ENCODE results near the gene ATRNL1. TPM values are rescaled to one million over a fixed set of nuclear protein-coding genes. Genes with fewer than 3 reads are reported as not detected.

Gene ATRNL1
- total RNA-seq, 1 experiment from 2014 or later = not detected

DNA sequence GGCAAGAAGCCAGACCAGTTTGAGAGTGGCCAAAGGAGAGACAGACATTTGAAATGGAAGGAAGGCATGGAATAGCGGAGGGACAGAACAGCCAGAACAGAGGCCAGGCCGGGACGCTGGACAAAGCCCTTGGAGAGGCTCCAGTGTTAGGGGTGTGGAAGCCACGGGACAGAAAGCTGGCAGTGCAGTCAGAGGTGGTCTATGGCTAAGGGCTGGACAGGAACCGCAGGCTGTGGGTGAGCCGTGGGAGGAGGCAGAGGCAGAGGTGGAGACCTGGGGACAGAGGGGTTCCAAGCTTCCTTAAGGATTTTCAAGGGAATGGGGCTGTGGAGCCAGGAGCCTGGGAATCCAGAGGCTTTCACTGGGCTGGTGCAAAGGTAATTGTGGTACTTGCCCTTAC is 878.8 kb downstream of the ATRNL1 start:
- H3K4me3 Mint-ChIP-seq (ENCODE audit: unreplicated experiment) = no peak overlapping the region
- peaks cover 12% of the 10 kb centered on the region for H3K9me3 Mint-ChIP-seq (ENCODE audit: unreplicated experiment)
- H3K4me1 Mint-ChIP-seq (ENCODE audit: insufficient read depth, unreplicated experiment) = no peaks in the 10 kb centered on the region
- CTCF ChIA-PET = interaction anchor here (0.6 to 0.8 kb wide), 2 partner anchors 118 to 172 kb away, joined by 3 to 4 read pairs; no protein-coding TSS in a partner anchor
- POLR2A ChIA-PET = no interaction called here
- DNase-seq (ENCODE audit: unreplicated experiment) = no peak
- H3K27me3 Mint-ChIP-seq (ENCODE audit: insufficient read depth, unreplicated experiment) = no peaks in the 10 kb centered on the region
- intact Hi-C loops (cut with micrococcal nuclease) = no loop called here
- H3K36me3 Mint-ChIP-seq (ENCODE audit: insufficient read depth, unreplicated experiment) = no peaks in the 10 kb centered on the region
- no TSS peak for BruUV-seq (replicated peaks)
- TF ChIP-seq, protein P1, sequence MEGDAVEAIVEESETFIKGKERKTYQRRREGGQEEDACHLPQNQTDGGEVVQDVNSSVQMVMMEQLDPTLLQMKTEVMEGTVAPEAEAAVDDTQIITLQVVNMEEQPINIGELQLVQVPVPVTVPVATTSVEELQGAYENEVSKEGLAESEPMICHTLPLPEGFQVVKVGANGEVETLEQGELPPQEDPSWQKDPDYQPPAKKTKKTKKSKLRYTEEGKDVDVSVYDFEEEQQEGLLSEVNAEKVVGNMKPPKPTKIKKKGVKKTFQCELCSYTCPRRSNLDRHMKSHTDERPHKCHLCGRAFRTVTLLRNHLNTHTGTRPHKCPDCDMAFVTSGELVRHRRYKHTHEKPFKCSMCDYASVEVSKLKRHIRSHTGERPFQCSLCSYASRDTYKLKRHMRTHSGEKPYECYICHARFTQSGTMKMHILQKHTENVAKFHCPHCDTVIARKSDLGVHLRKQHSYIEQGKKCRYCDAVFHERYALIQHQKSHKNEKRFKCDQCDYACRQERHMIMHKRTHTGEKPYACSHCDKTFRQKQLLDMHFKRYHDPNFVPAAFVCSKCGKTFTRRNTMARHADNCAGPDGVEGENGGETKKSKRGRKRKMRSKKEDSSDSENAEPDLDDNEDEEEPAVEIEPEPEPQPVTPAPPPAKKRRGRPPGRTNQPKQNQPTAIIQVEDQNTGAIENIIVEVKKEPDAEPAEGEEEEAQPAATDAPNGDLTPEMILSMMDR (IDR thresholded peaks at IDR 0.05; ENCODE audit: unreplicated experiment) = no peak
- H3K27ac Mint-ChIP-seq (ENCODE audit: low read depth, unreplicated experiment) = no peak overlapping the region

DNA sequence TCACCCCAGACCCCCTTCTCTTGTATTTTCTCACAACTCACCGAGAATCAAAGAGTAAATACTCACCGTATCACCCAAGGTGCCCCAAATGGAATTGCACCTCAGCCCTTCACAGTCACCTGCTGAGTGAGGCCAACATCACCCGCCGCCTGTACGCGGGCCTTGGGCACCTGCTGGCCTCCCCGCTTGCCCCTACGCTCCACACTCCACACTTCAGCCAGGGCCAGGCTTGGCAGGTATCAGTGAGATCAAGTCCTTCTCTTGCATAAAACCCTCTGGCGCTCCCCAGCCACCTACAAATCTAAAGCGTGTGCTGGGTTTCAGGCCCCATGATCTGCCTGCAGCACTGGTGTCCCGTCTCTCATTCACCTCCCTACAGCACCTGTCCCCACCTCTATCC is 879.3 kb downstream of the ATRNL1 start:
- Mint-ChIP-seq H3K4me3 (ENCODE audit: unreplicated experiment) (no peak overlapping the region), H3K4me1 (ENCODE audit: insufficient read depth, unreplicated experiment) (no peaks in the 10 kb centered on the region), H3K9me3 (ENCODE audit: unreplicated experiment) (peaks cover 12% of the 10 kb centered on the region), H3K27me3 (ENCODE audit: insufficient read depth, unreplicated experiment) (no peaks in the 10 kb centered on the region), H3K36me3 (ENCODE audit: insufficient read depth, unreplicated experiment) (no peaks in the 10 kb centered on the region), H3K27ac (ENCODE audit: low read depth, unreplicated experiment) (no peak overlapping the region)
- ChIA-PET CTCF (interaction anchor here (0.6 to 0.8 kb wide), 2 partner anchors 118 to 173 kb away, joined by 3 to 4 read pairs; no protein-coding TSS in a partner anchor), POLR2A (no interaction called here)
- TF ChIP-seq, protein P1 (IDR thresholded peaks at IDR 0.05; ENCODE audit: unreplicated experiment) = no peak
- intact Hi-C loops (cut with micrococcal nuclease) = no loop called here
- DNase-seq (ENCODE audit: unreplicated experiment) = no peak
- no TSS peak for BruUV-seq (replicated peaks)

DNA sequence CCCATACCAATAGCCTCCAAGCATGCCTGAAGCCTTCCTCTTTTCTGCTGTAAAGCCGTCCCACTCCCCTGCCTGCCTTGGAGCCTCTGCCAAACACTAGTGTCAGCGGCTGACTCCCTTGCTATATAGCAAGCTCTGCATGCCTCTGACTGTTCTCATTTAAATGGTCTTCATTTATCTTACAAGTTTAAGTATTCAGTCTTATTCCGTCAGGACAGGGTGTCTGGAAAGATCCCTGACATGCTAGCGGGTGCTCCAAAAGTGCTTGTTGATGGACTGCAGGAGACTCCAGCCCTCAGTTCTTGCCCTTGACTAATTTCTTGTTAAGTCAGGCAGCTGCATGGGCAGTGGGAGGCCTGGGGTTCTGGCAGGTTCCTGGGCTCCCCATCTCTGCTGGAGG is 881.2 kb downstream of the ATRNL1 start:
- TF ChIP-seq, protein P1 (IDR thresholded peaks at IDR 0.05; ENCODE audit: unreplicated experiment) = no peak
- intact Hi-C loops (cut with micrococcal nuclease) = no loop called here
- Mint-ChIP-seq H3K36me3 (ENCODE audit: insufficient read depth, unreplicated experiment) (no peaks in the 10 kb centered on the region), H3K4me3 (ENCODE audit: unreplicated experiment) (no peak overlapping the region), H3K9me3 (ENCODE audit: unreplicated experiment) (peaks cover 12% of the 10 kb centered on the region), H3K27ac (ENCODE audit: low read depth, unreplicated experiment) (no peak overlapping the region), H3K4me1 (ENCODE audit: insufficient read depth, unreplicated experiment) (no peaks in the 10 kb centered on the region), H3K27me3 (ENCODE audit: insufficient read depth, unreplicated experiment) (no peaks in the 10 kb centered on the region)
- no TSS peak for BruUV-seq (replicated peaks)
- no peak for DNase-seq (ENCODE audit: unreplicated experiment)
- CTCF ChIA-PET = interaction anchor here (0.6 kb wide), 1 partner anchor 144 kb away, joined by 3 read pairs; no protein-coding TSS in a partner anchor
- POLR2A ChIA-PET = no interaction called here

DNA sequence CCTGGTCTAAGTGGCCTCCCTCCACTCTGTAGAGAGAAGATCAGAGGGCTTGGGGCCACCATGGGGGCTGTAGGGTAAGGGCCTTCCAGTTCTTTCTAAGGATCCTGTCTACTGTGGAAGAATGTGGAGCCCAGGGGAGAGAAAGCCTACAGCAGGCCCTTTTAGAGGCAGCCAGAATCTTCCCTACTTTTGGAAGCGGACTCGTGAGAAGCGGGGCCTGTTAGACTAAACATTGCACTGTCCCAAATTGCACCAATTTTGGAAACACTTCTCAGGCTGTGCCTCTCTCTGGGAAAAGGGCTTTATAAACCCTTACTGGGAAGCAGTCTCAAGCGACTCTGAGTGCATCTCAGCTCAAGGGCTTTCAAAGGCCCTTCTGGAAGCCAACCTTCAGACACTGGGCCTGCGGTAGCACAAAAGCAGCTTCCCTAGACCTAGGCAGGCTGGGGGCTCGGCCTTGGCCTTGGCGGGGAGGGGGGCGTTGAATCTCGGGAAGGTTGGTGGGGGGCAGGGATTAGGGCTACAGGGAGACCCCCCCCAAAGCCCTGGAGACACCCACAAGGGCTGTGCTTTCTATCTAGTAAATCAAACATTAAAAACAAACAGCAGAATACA is 881.8 kb downstream of the ATRNL1 start:
- CTCF ChIA-PET = interaction anchor here (0.6 kb wide), 1 partner anchor 144 kb away, joined by 3 read pairs; no protein-coding TSS in a partner anchor
- Mint-ChIP-seq H3K27me3 (ENCODE audit: insufficient read depth, unreplicated experiment) (no peaks in the 10 kb centered on the region), H3K4me1 (ENCODE audit: insufficient read depth, unreplicated experiment) (no peaks in the 10 kb centered on the region), H3K9me3 (ENCODE audit: unreplicated experiment) (peaks cover 12% of the 10 kb centered on the region), H3K4me3 (ENCODE audit: unreplicated experiment) (no peak overlapping the region), H3K27ac (ENCODE audit: low read depth, unreplicated experiment) (no peak overlapping the region), H3K36me3 (ENCODE audit: insufficient read depth, unreplicated experiment) (no peaks in the 10 kb centered on the region)
- no peak for DNase-seq (ENCODE audit: unreplicated experiment)
- BruUV-seq (replicated peaks) = no TSS peak
- TF ChIP-seq, protein P1 (IDR thresholded peaks at IDR 0.05; ENCODE audit: unreplicated experiment) = no peak
- intact Hi-C loops (cut with micrococcal nuclease) = no loop called here
- POLR2A ChIA-PET = no interaction called here
